Bronchial epithelial cell (primary cell): ENCODE measurements around the gene REPS2. TPM values are rescaled to one million over a fixed set of nuclear protein-coding genes. Genes with fewer than 3 reads are reported as not detected.
A peak's percentile ranks its signal among the peaks of the same experiment; 100 is the strongest.
"Not testable (repeated sequence)": the region's sequence is repeated elsewhere in the genome, so short reads cannot be mapped to it uniquely, and the experiment has no call there.

ENCODE experiments used
- DNase-seq: peaks from one replicate; pipeline ENCODE4 v3.0.0-alpha.2; 2010; ENCODE audit warnings: low read depth
- FAIRE-seq: peaks from 2 replicates; lab custom pipeline; 2011; peaks lifted over from hg19 to GRCh38; lab: Jason Lieb, UNC
- H3K27me3 ChIP-seq: 2 replicates; pipeline ENCODE4 v1.5.1; 2011; ENCODE audit warnings: low read length; ENCODE audit not compliant: control insufficient read depth, insufficient read depth
- H3K36me3 ChIP-seq: 2 replicates; pipeline ENCODE4 v1.5.1; 2011; ENCODE audit warnings: low read length; ENCODE audit not compliant: control insufficient read depth, insufficient read depth
- H3K4me3 ChIP-seq: 2 replicates; pipeline ENCODE4 v1.5.1; 2011; ENCODE audit warnings: mild to moderate bottlenecking, low read depth, low read length, control low read depth
- CTCF ChIP-seq: IDR thresholded peaks from 2 replicates; pipeline ENCODE4 v1.5.1; 2011; ENCODE audit warnings: mild to moderate bottlenecking, moderate library complexity, low read length, control low read depth, inconsistent platforms; ENCODE audit not compliant: insufficient read depth, severe bottlenecking
- total RNA-seq: library from RNA; depleted of rRNA; stranded (reverse); fragments of >200 nt; gene quantifications from 2 replicates; pipeline ENCODE4 v1.2.1, GENCODE V29; 2014

The REPS2 gene
- total RNA-seq, 1 donor from 2014 or later: 0.79 TPM

DNA sequence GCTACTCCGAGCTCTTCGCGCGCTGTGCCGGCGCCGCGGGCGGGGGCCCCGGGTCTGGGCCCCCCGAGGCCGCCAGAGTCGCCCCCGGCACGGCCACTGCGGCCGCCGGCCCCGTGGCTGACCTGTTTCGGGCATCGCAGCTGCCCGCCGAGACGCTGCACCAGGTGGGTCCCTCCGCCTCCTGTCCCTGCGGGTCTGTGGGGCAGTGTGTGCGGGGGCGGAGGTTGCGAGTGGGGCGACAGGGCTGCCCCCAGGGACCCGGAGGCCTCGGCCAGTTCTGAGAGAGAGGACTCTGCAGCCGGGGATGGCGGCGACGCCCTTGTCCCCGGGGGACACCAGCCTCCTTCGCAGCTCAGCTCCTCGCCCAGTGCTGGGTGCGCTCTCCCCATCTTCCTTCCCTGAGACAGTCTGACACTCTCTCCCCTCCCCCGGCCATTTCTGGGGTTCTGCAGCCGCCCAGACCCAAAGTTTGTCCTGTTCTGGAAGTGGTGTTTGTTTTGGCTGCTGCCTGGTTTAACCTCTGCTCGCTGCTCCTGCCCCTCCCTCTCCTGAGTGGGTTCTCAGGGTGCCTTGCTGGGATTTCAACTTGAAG, 609 bp downstream of the REPS2 start:
- H3K36me3 ChIP-seq: no peaks in the 10 kb centered on the region
- H3K27me3 ChIP-seq: no peaks in the 10 kb centered on the region
- FAIRE-seq: no peak
- TF ChIP-seq CTCF: no peak
- H3K4me3 ChIP-seq: peak overlapping the region; percentile 46
- DNase-seq: no peak

DNA sequence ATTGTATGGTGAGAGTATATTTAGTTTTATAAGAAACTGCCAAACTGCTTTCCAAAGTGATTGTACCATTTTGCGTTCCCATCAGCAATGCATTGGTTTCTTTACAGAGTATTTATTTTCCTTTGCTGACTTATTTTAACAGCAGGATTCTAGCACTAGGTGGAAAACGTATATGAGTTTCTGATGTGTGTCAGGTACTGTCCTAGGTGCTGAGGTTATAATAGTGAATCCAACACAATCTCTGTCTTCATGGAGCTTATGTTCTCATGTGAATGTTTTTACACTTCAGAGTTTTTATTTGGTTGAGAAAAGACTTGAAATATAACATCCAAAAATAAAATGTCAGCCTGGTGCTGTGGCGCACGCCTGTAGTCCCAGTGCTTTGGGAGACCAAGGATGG, 4.0 kb downstream of the REPS2 start:
- no peak for FAIRE-seq

GRCh38 chrX:16953606-16954211, 7.3 kb downstream of the REPS2 start:
- Histone ChIP-seq H3K36me3 (no peaks in the 10 kb centered on the region), H3K4me3 (no peak overlapping the region), H3K27me3 (no peaks in the 10 kb centered on the region)
- DNase-seq: peak; percentile 54
- TF ChIP-seq CTCF: no peak
- FAIRE-seq: no peak

More for the DNA sequence above, 4.0 kb downstream of the REPS2 start:
- TF ChIP-seq CTCF: no peak
- Histone ChIP-seq H3K36me3 (no peaks in the 10 kb centered on the region), H3K27me3 (no peaks in the 10 kb centered on the region), H3K4me3 (no peak overlapping the region)
- no peak for DNase-seq

DNA sequence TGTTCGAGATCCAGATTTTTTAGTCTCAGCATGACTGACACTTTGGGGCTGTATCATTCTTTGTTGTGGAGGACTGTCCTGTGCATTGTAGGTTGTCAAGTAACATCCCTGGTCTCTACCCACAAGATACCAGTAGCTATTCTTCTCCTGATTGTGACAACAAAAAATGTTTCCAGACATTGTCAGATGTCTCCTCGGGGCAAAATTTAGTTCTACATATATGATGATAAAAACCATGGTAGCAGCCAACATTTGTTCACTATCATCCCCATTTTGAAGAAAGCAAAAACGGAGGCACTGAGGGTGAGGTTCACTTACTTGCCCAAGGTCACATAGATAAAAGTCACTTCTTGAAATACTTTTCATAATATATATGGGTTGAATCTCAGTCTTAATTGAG, 11.3 kb downstream of the REPS2 start:
- FAIRE-seq (no peak), DNase-seq (no peak)
- no peak for TF ChIP-seq CTCF
- Histone ChIP-seq H3K36me3 (no peaks in the 10 kb centered on the region), H3K4me3 (no peak overlapping the region), H3K27me3 (no peaks in the 10 kb centered on the region)

DNA sequence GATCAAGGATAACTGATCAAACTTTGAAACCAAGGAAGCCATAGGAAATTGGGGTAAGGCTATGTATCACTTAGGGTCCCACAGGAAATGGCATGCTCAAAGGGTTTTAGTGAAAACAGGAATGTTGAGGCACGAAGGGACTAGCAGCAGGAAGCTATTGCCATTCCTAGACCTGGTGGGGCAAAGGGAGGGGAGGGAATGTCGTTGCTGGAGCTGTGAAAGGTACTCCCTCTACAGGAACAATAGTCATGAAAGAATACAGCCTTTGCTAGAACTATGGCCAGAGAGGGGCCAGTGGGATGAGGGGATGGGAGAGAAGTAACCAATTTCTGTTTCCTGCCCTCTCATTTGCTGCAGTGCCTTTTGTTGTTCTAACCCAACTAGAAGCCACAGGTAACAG, 11.9 kb downstream of the REPS2 start:
- DNase-seq: no peak
- TF ChIP-seq CTCF: no peak

DNA sequence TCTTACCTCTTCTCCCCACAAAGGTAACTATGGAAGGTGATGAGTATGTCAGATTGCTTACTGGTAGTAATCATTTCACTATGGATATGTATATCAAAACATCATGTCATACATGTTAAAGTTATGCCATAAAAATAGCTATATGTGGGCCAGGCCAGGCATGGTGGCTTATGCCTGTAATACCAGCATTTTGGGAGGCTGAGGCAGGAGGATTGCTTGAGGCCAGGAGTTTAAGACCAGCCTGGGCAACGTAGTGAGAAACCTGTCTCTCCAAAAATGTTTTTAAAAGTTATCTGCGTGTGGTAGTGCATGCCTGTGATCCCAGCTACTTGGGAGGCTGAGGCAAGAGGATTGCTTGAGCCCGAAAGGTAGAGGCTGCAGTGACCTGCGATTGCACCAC, 16.2 kb downstream of the REPS2 start:
- not testable (repeated sequence) for H3K4me3 ChIP-seq, FAIRE-seq, H3K27me3 ChIP-seq, DNase-seq, H3K36me3 ChIP-seq

More for the DNA sequence above, 11.9 kb downstream of the REPS2 start:
- FAIRE-seq: no peak
- Histone ChIP-seq H3K36me3 (no peaks in the 10 kb centered on the region), H3K27me3 (no peaks in the 10 kb centered on the region), H3K4me3 (no peak overlapping the region)
